NCI-H2196 treated with DMSO at 0.1 percent for 48 hours (cell line): ENCODE results near the gene C1orf210.

Experiments
- DNase-seq: peaks from one replicate; lab custom pipeline; 2025; ENCODE audit not compliant: unreplicated experiment; lab: John Stamatoyannopoulos, UW

The C1orf210 gene

DNA sequence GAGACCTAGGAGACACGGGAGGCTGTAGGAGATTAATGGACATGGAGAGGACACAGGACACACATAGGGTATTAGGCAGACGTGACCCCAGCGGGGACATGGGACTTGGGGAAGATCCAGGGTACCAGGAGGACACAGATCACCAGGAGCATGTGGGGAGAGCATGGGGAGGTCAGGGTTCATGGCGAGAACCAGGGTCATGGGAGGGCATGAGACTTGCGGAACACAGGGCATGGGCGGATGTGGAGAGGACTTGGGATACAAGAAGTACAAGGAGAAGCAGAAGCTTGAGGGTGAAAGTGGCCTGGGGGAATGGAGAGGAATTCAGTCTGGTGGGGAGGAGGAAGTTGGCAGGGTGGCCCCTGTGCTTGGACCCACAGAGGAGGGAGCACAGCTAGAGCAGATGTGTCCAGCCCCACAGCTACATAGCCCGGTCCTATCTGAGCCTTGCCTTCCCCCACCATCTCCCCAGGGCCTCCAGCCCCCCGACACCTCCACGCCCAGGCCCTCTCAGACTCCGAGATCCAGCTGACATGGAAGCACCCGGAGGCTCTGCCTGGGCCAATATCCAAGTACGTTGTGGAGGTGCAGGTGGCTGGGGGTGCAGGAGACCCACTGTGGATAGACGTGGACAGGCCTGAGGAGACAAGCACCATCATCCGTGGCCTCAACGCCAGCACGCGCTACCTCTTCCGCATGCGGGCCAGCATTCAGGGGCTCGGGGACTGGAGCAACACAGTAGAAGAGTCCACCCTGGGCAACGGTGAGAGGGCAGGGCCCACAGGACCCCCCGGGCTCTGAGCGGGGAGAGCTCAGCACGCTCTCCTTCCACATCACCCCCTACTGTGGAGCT lies 27.5 kb upstream of the C1orf210 start:
- no peak for DNase-seq

- no peak for DNase-seq
Measured at GRCh38 chr1:43312212-43312623, 26.8 kb upstream of the C1orf210 start.

- no peak for DNase-seq
Measured at GRCh38 chr1:43311521-43311920, 26.1 kb upstream of the C1orf210 start.

DNA sequence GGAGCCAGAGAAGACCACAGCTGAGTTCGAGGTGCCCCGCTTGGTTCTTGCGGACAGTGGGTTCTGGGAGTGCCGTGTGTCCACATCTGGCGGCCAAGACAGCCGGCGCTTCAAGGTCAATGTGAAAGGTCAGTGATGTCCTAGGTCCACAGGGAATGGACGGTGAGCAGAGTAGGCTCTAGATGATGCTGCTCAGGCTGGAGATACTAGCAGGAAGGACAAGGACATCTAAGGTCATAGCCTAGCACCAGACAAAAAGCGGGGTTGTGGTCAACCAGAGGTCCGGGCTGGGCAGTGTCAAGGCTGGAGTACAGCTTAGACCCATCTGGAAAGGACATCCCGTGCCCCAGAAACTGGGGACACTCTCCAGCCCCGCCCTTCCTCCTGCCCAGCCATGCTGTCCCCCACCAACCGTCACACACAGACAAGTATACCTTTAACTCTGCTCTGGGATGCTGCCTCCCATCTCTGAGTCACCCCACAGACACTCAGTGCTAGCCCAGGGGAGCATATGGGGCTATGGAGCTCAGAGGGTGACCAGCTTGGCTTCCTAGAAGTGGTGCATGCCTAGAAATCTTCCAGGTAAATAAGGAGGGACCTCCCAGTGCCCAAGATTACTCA lies 24.1 kb upstream of the C1orf210 start:
- DNase-seq, result no peak

- no peak for DNase-seq
Measured at GRCh38 chr1:43308635-43309404, 23.4 kb upstream of the C1orf210 start.

GRCh38 chr1:43307458-43308158 lies 22.2 kb upstream of the C1orf210 start:
- DNase-seq, result no peak

DNA sequence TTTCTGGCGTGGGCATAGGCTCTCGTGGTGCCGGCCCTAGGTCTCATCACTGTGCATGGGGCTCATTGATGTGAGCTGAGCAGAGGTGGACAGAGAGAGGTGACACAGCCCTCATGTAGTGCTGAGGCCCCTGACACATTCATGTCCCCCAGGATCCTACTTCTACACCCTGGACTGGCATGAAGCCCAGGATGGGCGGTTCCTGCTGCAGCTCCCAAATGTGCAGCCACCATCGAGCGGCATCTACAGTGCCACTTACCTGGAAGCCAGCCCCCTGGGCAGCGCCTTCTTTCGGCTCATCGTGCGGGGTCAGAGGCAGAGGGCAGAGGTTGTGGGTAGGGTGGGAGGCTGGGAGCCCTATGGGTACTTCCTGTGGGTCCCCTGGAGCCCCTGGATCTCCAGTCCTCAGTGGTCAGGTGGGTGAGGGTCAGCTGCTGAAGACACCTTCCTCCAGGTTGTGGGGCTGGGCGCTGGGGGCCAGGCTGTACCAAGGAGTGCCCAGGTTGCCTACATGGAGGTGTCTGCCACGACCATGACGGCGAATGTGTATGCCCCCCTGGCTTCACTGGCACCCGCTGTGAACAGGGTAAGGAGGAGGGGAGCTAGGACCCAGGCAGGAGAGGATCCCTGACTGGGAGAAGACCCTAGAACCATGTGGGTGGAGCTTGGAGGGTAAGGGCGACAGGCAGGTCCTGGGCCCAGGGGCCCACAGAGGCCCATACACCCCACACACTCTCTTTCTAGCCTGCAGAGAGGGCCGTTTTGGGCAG lies 21.5 kb upstream of the C1orf210 start:
- DNase-seq, result no peak

DNA sequence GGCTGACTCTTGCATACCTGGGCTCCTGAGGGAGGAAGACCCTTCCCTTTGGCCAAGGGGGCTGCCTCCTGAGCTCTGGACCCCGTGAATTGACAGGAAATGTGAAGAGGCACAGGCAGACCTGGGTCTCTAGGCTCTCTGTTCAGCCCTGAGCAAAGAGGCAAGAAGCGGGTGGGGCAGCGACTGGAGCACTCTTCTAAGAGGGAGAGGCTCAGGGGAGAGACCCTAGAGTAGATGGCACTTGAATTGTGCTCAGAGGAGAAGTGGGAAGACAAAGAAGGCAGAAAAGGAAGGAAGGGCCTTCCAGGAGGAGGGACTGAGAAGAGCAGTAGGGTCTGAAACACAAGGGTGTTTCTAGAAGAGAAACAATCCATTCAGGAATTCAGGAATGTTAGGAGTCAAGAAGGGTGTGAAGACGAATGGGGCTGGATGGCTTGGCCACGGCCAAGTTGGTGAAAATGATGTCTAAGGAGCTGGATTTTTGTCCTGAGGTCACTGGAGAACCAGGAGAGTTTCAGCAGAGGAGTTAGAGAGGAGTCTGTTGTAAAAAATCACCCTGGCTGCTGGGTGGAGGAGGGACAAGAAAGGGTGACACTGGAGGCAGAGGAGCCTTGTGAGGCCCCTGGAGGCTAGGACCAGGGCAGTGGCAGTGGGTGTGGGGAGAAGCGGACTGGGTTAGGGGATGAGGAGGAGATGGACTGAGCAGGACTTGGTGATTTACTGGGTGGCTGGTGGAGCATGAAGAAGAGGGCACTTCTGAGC lies 20.7 kb upstream of the C1orf210 start:
- DNase-seq, result no peak

GRCh38 chr1:43305461-43305860 lies 20.1 kb upstream of the C1orf210 start:
- DNase-seq, result no peak

- DNase-seq, result no peak
Measured at GRCh38 chr1:43304771-43305300, 19.5 kb upstream of the C1orf210 start.

DNA sequence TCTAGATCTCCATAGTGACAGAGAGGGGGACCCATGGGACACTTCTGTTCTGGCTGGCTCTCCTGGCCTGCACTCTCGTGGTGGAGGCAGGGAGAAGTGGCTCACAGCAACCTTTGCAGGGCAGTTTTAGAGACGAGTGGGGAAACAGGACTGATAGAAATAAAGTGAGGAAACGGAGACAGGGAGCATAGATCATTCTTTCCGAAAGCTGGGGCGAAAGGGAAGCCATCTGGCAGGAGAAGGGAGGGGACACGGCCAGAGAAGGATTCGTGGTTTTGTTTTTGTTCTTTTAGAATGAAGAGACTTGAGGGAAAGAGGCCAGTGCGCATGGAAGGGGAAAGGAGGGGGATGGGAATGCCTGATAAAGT lies 18.9 kb upstream of the C1orf210 start:
- no peak for DNase-seq

DNA sequence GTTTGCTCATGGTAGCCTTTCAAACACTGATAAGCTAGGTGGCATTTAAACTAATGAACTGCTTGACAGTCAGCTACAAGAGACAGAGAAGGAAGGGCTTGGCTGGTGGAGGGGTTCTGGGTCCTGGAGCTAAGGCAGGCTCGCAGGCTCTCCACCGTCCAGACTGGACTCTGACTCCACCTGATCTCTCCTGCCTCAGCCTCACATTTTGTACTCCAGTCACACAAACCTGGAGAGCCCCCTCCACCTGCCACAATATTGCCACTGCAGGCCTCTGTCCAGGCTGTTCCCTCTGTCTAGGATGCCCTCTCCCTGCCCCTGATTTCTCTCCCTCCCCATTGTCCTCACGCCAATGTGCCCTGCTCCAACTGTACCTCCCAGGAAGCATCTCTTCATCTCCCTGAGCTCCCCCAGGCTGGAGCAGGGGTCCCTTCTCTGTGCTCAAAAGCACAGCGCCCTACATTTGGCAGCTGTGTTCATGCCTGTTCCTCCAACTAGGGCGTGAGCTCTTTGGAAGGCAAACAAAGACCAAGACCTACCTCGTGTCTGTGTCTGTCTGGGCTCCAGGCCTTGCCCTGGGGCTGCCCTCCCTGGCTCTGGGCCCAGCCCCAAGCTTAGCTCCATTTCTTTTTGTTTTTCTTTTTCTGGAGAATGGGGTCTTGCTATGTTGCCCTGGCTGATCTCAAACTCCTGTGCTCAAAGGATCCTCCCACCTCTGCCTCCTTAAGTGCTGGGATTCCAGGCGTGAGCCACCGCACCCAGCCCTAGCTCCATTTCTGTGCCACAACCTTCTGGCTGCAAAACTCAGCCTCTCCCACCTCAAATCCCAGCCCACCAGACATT lies 18.3 kb upstream of the C1orf210 start:
- no peak for DNase-seq

GRCh38 chr1:43302721-43303470 lies 17.5 kb upstream of the C1orf210 start:
- no peak for DNase-seq

- no peak for DNase-seq
Measured at GRCh38 chr1:43302201-43302600, 16.8 kb upstream of the C1orf210 start.

DNA sequence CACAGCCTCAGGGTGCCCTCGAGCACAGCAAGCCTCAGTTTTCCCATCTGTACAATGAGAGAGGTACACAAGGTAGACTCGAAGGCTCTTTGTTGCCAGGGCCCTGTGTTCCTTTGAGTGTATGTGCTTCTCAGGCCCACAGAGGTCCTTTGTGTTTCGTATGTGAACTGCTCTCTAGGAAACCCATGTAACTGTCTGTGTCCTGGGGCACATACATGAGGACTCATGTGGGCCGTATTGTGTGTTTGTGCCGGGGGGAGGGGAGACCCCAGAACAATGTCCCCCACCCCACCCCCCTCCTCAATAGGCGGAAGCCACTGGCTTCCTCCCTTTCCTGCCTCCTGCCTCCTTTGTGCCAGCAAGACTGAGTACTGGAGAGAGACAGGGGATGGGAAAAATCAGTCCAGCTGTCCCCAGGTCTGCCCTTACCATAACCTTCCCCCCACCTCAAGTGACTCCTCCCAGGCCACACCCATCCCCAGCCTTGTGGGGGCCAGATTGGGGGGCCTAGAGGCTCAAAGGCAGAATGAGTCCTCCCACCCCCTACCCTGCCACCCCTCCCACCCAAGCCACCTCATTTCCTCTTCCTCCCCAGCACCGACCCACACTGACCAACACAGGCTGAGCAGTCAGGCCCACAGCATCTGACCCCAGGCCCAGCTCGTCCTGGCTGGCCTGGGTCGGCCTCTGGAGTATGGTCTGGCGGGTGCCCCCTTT lies 15.2 kb upstream of the C1orf210 start, which contains the start of gene TIE1:
TSS of gene TIE1 (plus strand) at position 605 of the 717 bp plus-strand sequence. CDS start at position 695, 90 bp downstream.
- no peak for DNase-seq

DNA sequence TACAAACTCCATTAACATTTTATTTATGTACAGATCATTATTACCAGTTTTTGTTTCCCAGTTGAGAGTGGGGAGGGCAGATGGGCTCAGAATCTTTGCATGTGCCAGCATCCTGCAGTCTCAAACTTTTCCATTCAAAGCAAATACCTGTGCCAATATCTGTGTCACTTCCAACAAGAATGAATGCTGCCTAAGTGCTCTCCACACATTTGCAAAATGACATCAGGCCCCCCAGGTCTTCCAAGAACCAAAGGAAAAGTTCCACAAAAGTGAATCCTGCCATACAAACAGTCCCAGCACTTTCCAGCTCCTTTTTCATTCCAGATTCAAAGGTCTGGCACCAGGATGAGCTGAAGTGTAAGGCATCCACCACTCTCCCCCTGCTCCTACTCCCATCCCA lies 13.7 kb upstream of the C1orf210 start:
- no peak for DNase-seq

GRCh38 chr1:43298055-43298454 lies 12.7 kb upstream of the C1orf210 start:
- no peak for DNase-seq
